Spleen (tissue), 11 donors: ENCODE measurements around the gene CD4. TPM values are rescaled to one million over a fixed set of nuclear protein-coding genes. Genes with fewer than 3 reads are reported as not detected.

Experiments
- DNase-seq: peaks from one replicate; pipeline ENCODE4 v3.0.0-alpha.2; 2020
- H3K27ac ChIP-seq, 8 donors: fragments of 200-600 bp; sonication (generic) in 7 of 8; 1 replicate in 4 of 8; 2 replicates in 4 of 8; pipeline versions ENCODE4 v1.5.0 to v1.8.0; 2016 to 2021; ENCODE audit warnings: inconsistent platforms in 4 of 8, mild to moderate bottlenecking in 4 of 8, moderate library complexity in 1 of 8
- H3K27me3 ChIP-seq, 7 donors: fragments of 200-600 bp; sonication (generic) in 6 of 7; replicated peaks in 1 of 7; 1 replicate in 4 of 7; 2 replicates in 3 of 7; pipeline versions ENCODE4 v1.5.0 to v1.8.0; 2016 to 2021; ENCODE audit warnings: inconsistent platforms in 3 of 7, mild to moderate bottlenecking in 1 of 7
- H3K36me3 ChIP-seq, 6 donors: fragments of 200-600 bp; sonication (generic) in 5 of 6; 1 replicate in 4 of 6; 2 replicates in 2 of 6; pipeline versions ENCODE4 v1.5.0 to v1.8.0; 2016 to 2021; ENCODE audit warnings: inconsistent platforms in 2 of 6
- H3K4me1 ChIP-seq, 6 donors: fragments of 200-600 bp; sonication (generic) in 5 of 6; 1 replicate in 3 of 6; 2 replicates in 3 of 6; pipeline versions ENCODE4 v1.5.0 to v1.8.0; 2016 to 2021; ENCODE audit warnings: inconsistent platforms in 3 of 6
- H3K4me3 ChIP-seq, 8 donors: fragments of 200-600 bp; sonication (generic) in 7 of 8; 1 replicate in 4 of 8; 2 replicates in 4 of 8; pipeline versions ENCODE4 v1.5.0 to v1.8.0; 2016 to 2021; ENCODE audit warnings: inconsistent platforms in 4 of 8, mild to moderate bottlenecking in 4 of 8, moderate library complexity in 2 of 8
- H3K9me3 ChIP-seq, 8 donors: fragments of 200-600 bp; sonication (generic) in 7 of 8; 1 replicate in 4 of 8; 2 replicates in 4 of 8; pipeline versions ENCODE4 v1.5.0 to v1.8.0; 2016 to 2021; ENCODE audit warnings: inconsistent platforms in 4 of 8
- CTCF ChIP-seq, 11 experiments: fragments of 200-600 bp in 7 of 11; fragments of 450-650 bp in 4 of 11; sonication (generic) in 4 of 11; IDR thresholded peaks in 8 of 11; conservative IDR thresholded peaks in 3 of 11; 1 replicate in 7 of 11; 2 replicates in 4 of 11; pipeline versions ENCODE4 v1.4.0 to v1.8.0; 2016 to 2021; ENCODE audit warnings: antibody characterized with exemption in 11 of 11, inconsistent platforms in 4 of 11, mild to moderate bottlenecking in 1 of 11
- POLR2A ChIP-seq, 3 donors: fragments of 450-650 bp; IDR thresholded peaks; one replicate each; pipeline ENCODE4 v1.5.1; 2017; ENCODE audit warnings: antibody characterized with exemption in 3 of 3, mild to moderate bottlenecking in 1 of 3
- POLR2AphosphoS5 ChIP-seq, 3 donors: sonication (generic); formaldehyde crosslinking; IDR thresholded peaks; one replicate each; pipeline ENCODE4 v1.5.1; 2017; ENCODE audit warnings: antibody characterized with exemption in 3 of 3
- WGBS, 5 donors: extraction: QIAGEN DNeasy Blood & Tissue Kit in 3 of 5; methylation state at CpG; one replicate each; pipeline versions ENCODE4 v1.1.5 to v1.1.7; 2013 to 2018; 5-methylcytosine and 5-hydroxymethylcytosine counted together
- intact Hi-C: fragments of 100-400 bp; cut with DNase I; formaldehyde crosslinking; loops from one replicate; pipeline ENCODE4 v1.15.0; 2023; ENCODE audit warnings: low total_unique reads
- polyA plus RNA-seq, 3 donors: library from polyadenylated mRNA; stranded (reverse); fragments of 200-250 nt; gene quantifications; one replicate each; pipeline ENCODE4 v1.2.1, GENCODE V29; 2013
- total RNA-seq, 7 donors: library from RNA; depleted of rRNA in 3 of 7; stranded (reverse); fragments of >200 nt in 3 of 7; fragmentation: NEBNext Ultra II Directional in 4 of 7; extraction: Animal tissue kit (Norgen Biotek cat#: 25700) in 4 of 7; gene quantifications; one replicate each; pipeline versions ENCODE4 v1.1.0 to v1.2.1, GENCODE V29; 2016 to 2021
- donor health status: healthy with polysubstance abuse.
- donor health status: DM: no; HTN: no; CAD: no; lungs with moderate emphysema.
- donor health status: DM: no; HTN: no; CAD: no.
- donor health status: Bipolar disorder and iron deficiency.
- donor health status: healthy.
- donor health status: DM: no; HTN: no; CAD: no.
- donor health status: DM: yes; HTN: yes; CAD: no.

CD4 gene
- total and polyA plus RNA-seq, 10 donors, result 21.8 to 207 (median 151) TPM

GRCh38 chr12:6813363-6813762 is 24.0 kb downstream of the CD4 start:
- intact Hi-C loops, result no loop called here
- peaks cover 5 to 19% (median 12%) of the 10 kb centered on the region in 6 donors for H3K4me1 ChIP-seq
- DNase-seq, result no peak
- H3K4me3 ChIP-seq, result no peak overlapping the region
- H3K36me3 ChIP-seq, result peaks cover 0 to 44% (median 3%) of the 10 kb centered on the region in 6 donors
- WGBS, 5 donors, result 53 to 73% (median 62%) methylated on average over 4 of the region's 4 CpGs
- H3K27me3 ChIP-seq, result peaks cover 0 to 10% (median 0%) of the 10 kb centered on the region in 7 donors
- no peak for TF ChIP-seq POLR2A (IDR thresholded peaks at IDR 0.05)
- no peak for TF ChIP-seq POLR2AphosphoS5 (IDR thresholded peaks at IDR 0.05)
- no peak for TF ChIP-seq CTCF (IDR thresholded peaks at IDR 0.05 in 8 of 11, conservative IDR thresholded peaks at IDR 0.05 in 3 of 11)
- no peak overlapping the region for H3K27ac ChIP-seq
- no peaks in the 10 kb centered on the region for H3K9me3 ChIP-seq

GRCh38 chr12:6816598-6816997 is 27.3 kb downstream of the CD4 start:
- intact Hi-C loops, result no loop called here
- Histone ChIP-seq H3K4me1 (peaks cover 5 to 40% (median 19%) of the 10 kb centered on the region in 6 donors), H3K27me3 (peaks cover 0 to 30% (median 1%) of the 10 kb centered on the region in 7 donors), H3K4me3 (no peak overlapping the region), H3K27ac (no peak overlapping the region), H3K36me3 (peaks cover 0 to 55% (median 3%) of the 10 kb centered on the region in 6 donors), H3K9me3 (no peaks in the 10 kb centered on the region)
- 79 to 83% (median 80%) methylated on average over 3 of the region's 3 CpGs for WGBS, 5 donors
- no peak for TF ChIP-seq POLR2AphosphoS5 (IDR thresholded peaks at IDR 0.05)
- TF ChIP-seq POLR2A (IDR thresholded peaks at IDR 0.05), result no peak
- DNase-seq, result no peak

GRCh38 chr12:6817098-6817497 is 27.8 kb downstream of the CD4 start:
- intact Hi-C loops, result no loop called here
- peaks cover 0 to 55% (median 3%) of the 10 kb centered on the region in 6 donors for H3K36me3 ChIP-seq
- peaks cover 8 to 40% (median 21%) of the 10 kb centered on the region in 6 donors for H3K4me1 ChIP-seq
- 92 to 96% (median 94%) methylated on average over 8 of the region's 8 CpGs for WGBS, 5 donors
- no peak for DNase-seq
- no peaks in the 10 kb centered on the region for H3K9me3 ChIP-seq
- peaks cover 0 to 35% (median 6%) of the 10 kb centered on the region in 7 donors for H3K27me3 ChIP-seq
- no peak overlapping the region for H3K4me3 ChIP-seq
- TF ChIP-seq CTCF (IDR thresholded peaks at IDR 0.05 in 8 of 11, conservative IDR thresholded peaks at IDR 0.05 in 3 of 11) (no peak), POLR2AphosphoS5 (IDR thresholded peaks at IDR 0.05) (no peak), POLR2A (IDR thresholded peaks at IDR 0.05) (no peak)
- H3K27ac ChIP-seq, result no peak overlapping the region

- Histone ChIP-seq H3K9me3 (no peaks in the 10 kb centered on the region), H3K4me1 (peaks cover 4 to 39% (median 20%) of the 10 kb centered on the region in 6 donors), H3K36me3 (peaks cover 0 to 55% (median 3%) of the 10 kb centered on the region in 6 donors), H3K27me3 (peaks cover 0 to 41% (median 9%) of the 10 kb centered on the region in 7 donors), H3K27ac (no peak overlapping the region), H3K4me3 (no peak overlapping the region)
- no peak for TF ChIP-seq CTCF (IDR thresholded peaks at IDR 0.05 in 8 of 11, conservative IDR thresholded peaks at IDR 0.05 in 3 of 11)
- no peak for TF ChIP-seq POLR2A (IDR thresholded peaks at IDR 0.05)
- TF ChIP-seq POLR2AphosphoS5 (IDR thresholded peaks at IDR 0.05), result no peak
- no peak for DNase-seq
- intact Hi-C loops, result no loop called here
- 81 to 96% (median 93%) methylated on average over 20 of the region's 20 CpGs for WGBS, 5 donors
These were observed 28.4 kb downstream of the CD4 start for GRCh38 chr12:6817662-6818157.
